SU-DHL-6 (cell line): Measurements from ENCODE around the gene ANKRD44.

ENCODE experiments used
- H2AFZ ChIP-seq: fragments of 200-600 bp; sonication (generic); 2 replicates; pipeline ENCODE4 v1.6.1; 2014; ENCODE audit warnings: low read depth, mild to moderate bottlenecking, moderate library complexity, mixed read lengths, antibody characterized with exemption, low read length; ENCODE audit not compliant: severe bottlenecking
- H3F3A ChIP-seq: fragments of 200-600 bp; shearing (Covaris generic); 2 replicates; pipeline ENCODE4 v1.6.0; 2016; ENCODE audit warnings: antibody characterized with exemption, mild to moderate bottlenecking; ENCODE audit not compliant: insufficient read depth
- H3K27ac ChIP-seq: fragments of 200-600 bp; sonication (generic); 2 replicates; pipeline ENCODE4 v1.5.1; 2016; ENCODE audit warnings: low read depth, mild to moderate bottlenecking, low read length, moderate library complexity, mixed read lengths
- H3K27me3 ChIP-seq: fragments of 200-600 bp; sonication (generic), shearing (Covaris generic); 2 replicates; pipeline ENCODE4 v1.6.0; 2014; ENCODE audit warnings: mild to moderate bottlenecking, low read length
- H3K36me3 ChIP-seq: fragments of 200-600 bp; sonication (generic); 2 replicates; pipeline ENCODE4 v1.6.1; 2014; ENCODE audit warnings: mild to moderate bottlenecking, low read length, mixed read lengths
- H3K4me2 ChIP-seq: fragments of 300-600, 200-600 bp; shearing (Covaris generic), sonication (generic); 2 replicates; pipeline ENCODE4 v1.6.0; 2014; ENCODE audit warnings: low read length, low read depth, mild to moderate bottlenecking; ENCODE audit not compliant: poor library complexity, severe bottlenecking
- H3K4me3 ChIP-seq: fragments of 200-600 bp; sonication (generic); 2 replicates; pipeline ENCODE4 v1.5.1; 2014; ENCODE audit warnings: antibody characterized with exemption, low read length, mild to moderate bottlenecking, mixed read lengths; ENCODE audit not compliant: insufficient read depth, poor library complexity, severe bottlenecking
- H3K79me2 ChIP-seq: fragments of 200-600 bp; sonication (generic); 2 replicates; pipeline ENCODE4 v1.6.1; 2014; ENCODE audit warnings: mild to moderate bottlenecking, low read length, moderate library complexity; ENCODE audit not compliant: insufficient read depth
- H3K9ac ChIP-seq: fragments of 200-600 bp; sonication (generic); 2 replicates; pipeline ENCODE4 v1.7.0; 2014; ENCODE audit warnings: mild to moderate bottlenecking, low read length
- H3K9me2 ChIP-seq: fragments of 200-600 bp; sonication (generic); replicated peaks from 2 replicates; pipeline ENCODE4 v1.6.1; 2014; ENCODE audit warnings: low read length; ENCODE audit not compliant: insufficient read depth
- H3K9me3 ChIP-seq: fragments of 200-600 bp; sonication (generic); 2 replicates; pipeline ENCODE4 v1.6.1; 2014; ENCODE audit warnings: low read length, mixed read lengths; ENCODE audit not compliant: insufficient read depth
- H4K20me1 ChIP-seq: fragments of 200-600 bp; sonication (generic); 2 replicates; pipeline ENCODE4 v1.6.1; 2014; ENCODE audit warnings: low read depth, mild to moderate bottlenecking, antibody characterized with exemption, low read length, moderate library complexity, mixed read lengths
- EZH2phosphoT487 ChIP-seq: fragments of 200-600 bp; sonication (generic), shearing (Covaris generic); conservative IDR thresholded peaks from 2 replicates; pipeline ENCODE4 v1.6.1; 2018; ENCODE audit warnings: mild to moderate bottlenecking, antibody characterized with exemption, low read length, moderate library complexity, mixed read lengths
- TF ChIP-seq, protein P1 (sequence below): fragments of 200-600 bp; sonication (generic); IDR thresholded peaks from one replicate; pipeline ENCODE4 v1.5.1; 2017; ENCODE audit warnings: antibody characterized with exemption, mild to moderate bottlenecking, low read length, moderate library complexity; ENCODE audit not compliant: insufficient read depth, poor library complexity, severe bottlenecking

Gene ANKRD44

DNA sequence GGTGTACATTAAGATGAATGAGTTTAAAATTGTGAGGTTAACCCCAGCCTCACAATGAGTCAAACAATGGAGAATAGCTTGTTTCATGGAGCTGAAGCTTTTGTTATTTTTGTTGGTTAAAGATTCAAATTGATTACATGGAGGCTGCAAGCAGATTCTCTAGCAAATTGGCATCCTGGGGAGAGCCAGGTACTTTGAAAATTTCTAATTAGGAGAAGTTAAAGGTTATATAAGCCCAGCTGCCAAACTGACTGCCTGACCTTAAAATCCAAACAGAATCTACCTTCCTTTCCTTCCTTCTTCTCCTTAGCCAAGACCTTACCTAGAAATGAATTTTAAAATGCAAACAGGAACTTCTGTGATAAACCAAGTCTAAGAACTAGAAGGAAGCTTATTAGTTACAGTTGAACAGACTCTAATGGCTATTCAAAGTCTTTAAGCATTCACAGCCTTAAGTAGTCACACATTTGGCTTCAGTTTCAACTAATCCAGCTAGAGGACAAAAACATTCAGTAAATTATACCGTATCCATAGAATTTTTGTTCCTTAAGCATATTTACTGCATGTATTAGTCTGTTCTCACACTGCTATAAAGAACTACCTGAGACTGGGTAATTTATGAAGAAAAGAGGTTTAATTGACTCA lies 352.6 kb downstream of the ANKRD44 start:
- no peaks in the 10 kb centered on the region for H3K9me2 ChIP-seq
- H3K36me3 ChIP-seq = no peaks in the 10 kb centered on the region
- no peaks in the 10 kb centered on the region for H3F3A ChIP-seq
- H3K4me3 ChIP-seq = no peak overlapping the region
- TF ChIP-seq EZH2phosphoT487 = no peak
- TF ChIP-seq, protein P1, sequence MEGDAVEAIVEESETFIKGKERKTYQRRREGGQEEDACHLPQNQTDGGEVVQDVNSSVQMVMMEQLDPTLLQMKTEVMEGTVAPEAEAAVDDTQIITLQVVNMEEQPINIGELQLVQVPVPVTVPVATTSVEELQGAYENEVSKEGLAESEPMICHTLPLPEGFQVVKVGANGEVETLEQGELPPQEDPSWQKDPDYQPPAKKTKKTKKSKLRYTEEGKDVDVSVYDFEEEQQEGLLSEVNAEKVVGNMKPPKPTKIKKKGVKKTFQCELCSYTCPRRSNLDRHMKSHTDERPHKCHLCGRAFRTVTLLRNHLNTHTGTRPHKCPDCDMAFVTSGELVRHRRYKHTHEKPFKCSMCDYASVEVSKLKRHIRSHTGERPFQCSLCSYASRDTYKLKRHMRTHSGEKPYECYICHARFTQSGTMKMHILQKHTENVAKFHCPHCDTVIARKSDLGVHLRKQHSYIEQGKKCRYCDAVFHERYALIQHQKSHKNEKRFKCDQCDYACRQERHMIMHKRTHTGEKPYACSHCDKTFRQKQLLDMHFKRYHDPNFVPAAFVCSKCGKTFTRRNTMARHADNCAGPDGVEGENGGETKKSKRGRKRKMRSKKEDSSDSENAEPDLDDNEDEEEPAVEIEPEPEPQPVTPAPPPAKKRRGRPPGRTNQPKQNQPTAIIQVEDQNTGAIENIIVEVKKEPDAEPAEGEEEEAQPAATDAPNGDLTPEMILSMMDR = no peak
- no peaks in the 10 kb centered on the region for H3K27me3 ChIP-seq
- no peak overlapping the region for H3K9ac ChIP-seq
- H2AFZ ChIP-seq = no peak overlapping the region
- no peak overlapping the region for H3K27ac ChIP-seq
- H3K79me2 ChIP-seq = no peaks in the 10 kb centered on the region
- no peak overlapping the region for H3K4me2 ChIP-seq
- no peaks in the 10 kb centered on the region for H3K9me3 ChIP-seq
- H4K20me1 ChIP-seq = no peaks in the 10 kb centered on the region

DNA sequence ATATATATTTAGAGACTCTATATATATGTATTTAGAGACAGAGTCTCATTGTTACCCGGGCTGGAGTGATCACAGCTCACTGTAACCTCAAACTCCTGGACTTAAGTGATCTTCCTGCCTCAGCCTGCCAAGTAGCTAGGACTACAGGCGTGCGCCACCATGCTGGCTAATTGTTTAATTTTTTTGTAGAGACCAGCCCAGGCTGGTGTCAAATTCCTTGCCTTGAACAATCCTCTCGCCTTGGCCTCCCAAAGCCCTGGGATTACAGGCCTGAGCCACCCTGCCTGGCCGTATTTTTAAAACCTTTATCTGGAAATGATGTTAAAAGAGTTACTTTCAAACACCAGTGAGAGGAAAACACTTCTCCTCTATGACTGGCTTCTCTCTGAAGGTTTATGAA lies 353.1 kb downstream of the ANKRD44 start:
- H3K9me2 ChIP-seq = no peaks in the 10 kb centered on the region
- no peak overlapping the region for H3K4me3 ChIP-seq
- H3K27ac ChIP-seq = no peak overlapping the region
- H2AFZ ChIP-seq = no peak overlapping the region
- no peaks in the 10 kb centered on the region for H3F3A ChIP-seq
- H3K27me3 ChIP-seq = no peaks in the 10 kb centered on the region
- no peak overlapping the region for H3K9ac ChIP-seq
- no peak overlapping the region for H3K4me2 ChIP-seq
- no peaks in the 10 kb centered on the region for H3K36me3 ChIP-seq
- no peaks in the 10 kb centered on the region for H4K20me1 ChIP-seq
- H3K9me3 ChIP-seq = no peaks in the 10 kb centered on the region
- TF ChIP-seq, protein P1 = no peak
- TF ChIP-seq EZH2phosphoT487 = no peak
- no peaks in the 10 kb centered on the region for H3K79me2 ChIP-seq

DNA sequence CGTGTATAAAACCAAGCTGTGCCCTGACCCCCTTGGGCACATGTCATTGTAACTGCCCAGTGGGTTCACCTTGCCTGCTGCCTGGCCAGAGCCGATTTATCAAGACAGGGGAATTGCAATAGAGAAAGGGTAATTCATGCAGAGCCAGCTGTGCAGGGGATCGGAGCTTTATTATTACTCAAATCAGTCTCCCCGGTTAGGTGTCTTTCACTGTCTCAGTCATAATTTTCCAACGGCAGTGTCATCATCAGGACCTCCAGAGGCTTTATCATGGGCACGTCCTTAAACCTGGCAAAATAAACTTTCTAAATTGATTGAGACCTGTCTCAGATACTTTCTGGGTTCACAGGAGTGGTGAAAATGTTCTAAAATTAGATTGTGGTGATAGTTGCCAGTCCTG lies 354.5 kb downstream of the ANKRD44 start:
- H3K9ac ChIP-seq = no peak overlapping the region
- no peak overlapping the region for H3K4me3 ChIP-seq

More for the DNA sequence above, 354.5 kb downstream of the ANKRD44 start:
- Histone ChIP-seq H3K27ac (no peak overlapping the region), H3K27me3 (no peaks in the 10 kb centered on the region), H3K79me2 (no peaks in the 10 kb centered on the region), H3K36me3 (no peaks in the 10 kb centered on the region), H4K20me1 (no peaks in the 10 kb centered on the region), H3K9me3 (no peaks in the 10 kb centered on the region), H3K9me2 (no peaks in the 10 kb centered on the region), H2AFZ (no peak overlapping the region), H3F3A (no peaks in the 10 kb centered on the region), H3K4me2 (no peak overlapping the region)
- TF ChIP-seq EZH2phosphoT487 = no peak
- TF ChIP-seq, protein P1 = no peak
